ENCODE measurements around the gene MYRFL.

DNA sequence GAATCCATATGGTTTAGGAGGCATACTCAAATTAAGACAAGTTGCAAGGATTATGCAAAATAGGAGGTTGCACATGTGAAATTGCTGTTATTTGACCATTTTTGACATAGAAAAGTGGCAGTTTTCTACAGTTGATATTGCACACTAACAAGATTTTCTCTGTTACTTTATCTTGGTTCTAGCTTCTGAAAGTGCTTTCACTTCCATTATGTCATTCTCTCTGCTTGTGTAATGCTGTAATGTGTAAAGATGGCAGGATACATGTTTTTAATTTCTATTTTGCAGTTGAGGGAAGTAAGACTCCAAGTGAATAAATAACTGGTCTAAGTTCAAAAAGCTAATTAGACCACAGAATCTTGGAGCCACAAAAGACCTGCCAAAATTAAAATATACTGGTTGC, 60.6 kb downstream of the MYRFL start:
- TF ChIP-seq YY1 (IDR thresholded peaks at IDR 0.05; ENCODE audit: low read depth, low read length) = no peak
- no peak for TF ChIP-seq CTCF (IDR thresholded peaks at IDR 0.05; ENCODE audit: control extremely low read depth in 1 of 3, insufficient read depth in 1 of 3, low read depth in 1 of 3, low read length in 3 of 3)
- TF ChIP-seq CEBPB (IDR thresholded peaks at IDR 0.05; ENCODE audit: low read depth, low read length) = no peak
